Subcutaneous abdominal adipose tissue (tissue), 5 donors: ENCODE data around the gene MTCL1.

Experiments
- H3K27ac ChIP-seq: one replicate; pipeline ENCODE4 v1.7.0; 2013; ENCODE audit warnings: low read depth, mild to moderate bottlenecking, inconsistent platforms, low read length, moderate library complexity
- H3K27me3 ChIP-seq, 5 donors: one replicate each; pipeline ENCODE4 v1.7.0; 2013; ENCODE audit warnings: low read length in 5 of 5, inconsistent platforms in 1 of 5; ENCODE audit not compliant: control insufficient read depth in 5 of 5, insufficient read depth in 4 of 5
- H3K36me3 ChIP-seq, 5 donors: one replicate each; pipeline ENCODE4 v1.7.0; 2013; ENCODE audit warnings: low read length in 5 of 5; ENCODE audit not compliant: control insufficient read depth in 5 of 5, insufficient read depth in 5 of 5
- H3K4me1 ChIP-seq, 5 donors: one replicate each; pipeline ENCODE4 v1.7.0; 2013; ENCODE audit warnings: low read length in 5 of 5, mild to moderate bottlenecking in 3 of 5, moderate library complexity in 1 of 5; ENCODE audit not compliant: control insufficient read depth in 5 of 5, insufficient read depth in 5 of 5
- H3K4me3 ChIP-seq, 5 donors: one replicate each; pipeline ENCODE4 v1.7.0; 2013; ENCODE audit warnings: low read length in 5 of 5, low read depth in 1 of 5
- H3K9ac ChIP-seq, 5 donors: one replicate each; pipeline ENCODE4 v1.7.0; 2013; ENCODE audit warnings: low read length in 5 of 5, mild to moderate bottlenecking in 4 of 5, moderate library complexity in 3 of 5
- H3K9me3 ChIP-seq, 5 donors: one replicate each; pipeline ENCODE4 v1.7.0; 2013; ENCODE audit warnings: low read length in 5 of 5; ENCODE audit not compliant: control insufficient read depth in 5 of 5
- donor health status: healthy.
- donor health status: healthy.
- donor health status: healthy.
- donor health status: healthy.
- donor health status: healthy.

MTCL1 gene

DNA sequence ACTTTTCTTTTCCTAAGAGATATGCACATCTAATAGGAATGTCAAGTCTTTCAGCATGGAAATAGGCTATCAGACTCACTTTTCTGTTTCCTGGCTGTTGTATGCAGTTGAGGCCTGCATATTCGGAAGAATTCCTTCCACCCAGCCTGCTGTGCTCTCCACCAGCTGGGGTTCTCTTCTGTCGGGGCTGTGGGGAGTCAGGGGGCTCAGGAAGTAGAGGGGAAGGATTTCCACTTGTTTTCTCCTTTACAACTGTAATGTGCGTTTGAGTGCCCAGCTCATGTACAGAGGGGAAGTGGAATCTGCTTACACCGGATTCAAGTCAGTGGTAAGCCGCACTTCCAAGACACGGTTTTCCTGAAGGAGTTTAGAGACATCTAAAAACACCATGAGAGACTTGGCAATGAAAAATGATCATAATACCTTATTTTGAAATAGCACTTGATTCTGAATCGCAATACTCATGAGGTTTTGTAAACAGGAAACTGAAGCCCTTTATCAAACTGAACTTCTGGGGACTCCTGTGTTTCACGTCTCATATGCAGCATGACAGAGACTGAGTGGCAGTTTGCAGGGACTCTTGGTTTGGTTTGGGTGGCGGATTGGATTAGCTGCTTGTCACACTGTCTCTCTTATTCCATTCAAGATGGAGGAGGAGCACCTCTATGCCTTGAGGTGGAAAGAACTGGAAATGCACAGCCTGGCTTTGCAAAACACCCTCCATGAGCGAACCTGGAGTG lies 90.4 kb downstream of the MTCL1 start:
- H3K27ac ChIP-seq, result no peak overlapping the region

DNA sequence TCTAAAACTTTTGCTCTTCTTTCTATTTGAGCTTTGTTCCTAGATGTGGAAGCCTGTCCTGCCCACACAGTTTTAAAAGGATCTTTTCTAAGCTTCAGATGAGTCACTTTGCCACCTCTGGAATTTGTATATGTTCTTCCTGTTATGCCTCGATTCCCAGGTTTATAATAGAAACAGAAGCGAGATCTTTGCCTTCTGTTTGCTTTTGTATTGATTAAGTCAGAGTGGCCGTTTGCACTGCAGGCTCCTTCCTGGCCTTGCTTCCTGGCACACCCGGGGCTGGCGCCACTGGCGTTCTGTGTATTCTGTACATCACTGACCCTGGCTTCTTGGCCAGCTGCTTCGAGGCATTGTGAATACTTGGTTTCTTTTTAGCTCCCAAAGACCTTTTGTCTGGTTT lies 91.8 kb downstream of the MTCL1 start:
- H3K9ac ChIP-seq, result no peak overlapping the region
- no peak overlapping the region for H3K27ac ChIP-seq
- H3K4me3 ChIP-seq, result no peak overlapping the region
- no peaks in the 10 kb centered on the region for H3K9me3 ChIP-seq
- peaks cover 0 to 3% (median 0%) of the 10 kb centered on the region in 5 donors for H3K27me3 ChIP-seq
- H3K36me3 ChIP-seq, result no peaks in the 10 kb centered on the region
- H3K4me1 ChIP-seq, result peaks cover 0 to 4% (median 0%) of the 10 kb centered on the region in 5 donors

More for the DNA sequence above, 90.4 kb downstream of the MTCL1 start:
- Histone ChIP-seq H3K27me3 (peaks cover 0 to 3% (median 0%) of the 10 kb centered on the region in 5 donors), H3K4me3 (no peak overlapping the region), H3K9me3 (no peaks in the 10 kb centered on the region), H3K36me3 (no peaks in the 10 kb centered on the region), H3K9ac (no peak overlapping the region), H3K4me1 (peaks cover 0 to 4% (median 0%) of the 10 kb centered on the region in 5 donors)

DNA sequence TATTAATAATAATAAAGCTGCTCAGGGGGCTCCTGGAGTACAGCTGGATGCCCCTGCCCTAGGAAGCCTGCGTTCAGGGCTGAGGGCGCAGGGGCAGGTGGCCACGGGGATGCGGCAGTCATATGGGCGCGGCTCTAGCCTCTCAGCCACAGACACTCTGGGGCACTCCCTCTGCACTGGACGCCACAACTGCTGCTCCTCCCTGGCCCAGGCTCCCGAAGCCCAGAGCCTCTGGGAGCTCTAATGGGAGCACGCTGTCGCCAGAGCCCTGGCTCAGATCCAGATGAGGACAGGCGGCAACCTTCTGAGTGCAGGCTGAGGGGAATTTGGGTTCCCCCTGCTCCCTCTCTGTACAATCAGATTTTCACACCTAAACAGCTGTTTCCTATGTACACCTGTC lies 93.6 kb downstream of the MTCL1 start:
- H3K4me1 ChIP-seq, result peaks cover 0 to 4% (median 0%) of the 10 kb centered on the region in 5 donors
- no peak overlapping the region for H3K27ac ChIP-seq
- no peak overlapping the region for H3K9ac ChIP-seq

DNA sequence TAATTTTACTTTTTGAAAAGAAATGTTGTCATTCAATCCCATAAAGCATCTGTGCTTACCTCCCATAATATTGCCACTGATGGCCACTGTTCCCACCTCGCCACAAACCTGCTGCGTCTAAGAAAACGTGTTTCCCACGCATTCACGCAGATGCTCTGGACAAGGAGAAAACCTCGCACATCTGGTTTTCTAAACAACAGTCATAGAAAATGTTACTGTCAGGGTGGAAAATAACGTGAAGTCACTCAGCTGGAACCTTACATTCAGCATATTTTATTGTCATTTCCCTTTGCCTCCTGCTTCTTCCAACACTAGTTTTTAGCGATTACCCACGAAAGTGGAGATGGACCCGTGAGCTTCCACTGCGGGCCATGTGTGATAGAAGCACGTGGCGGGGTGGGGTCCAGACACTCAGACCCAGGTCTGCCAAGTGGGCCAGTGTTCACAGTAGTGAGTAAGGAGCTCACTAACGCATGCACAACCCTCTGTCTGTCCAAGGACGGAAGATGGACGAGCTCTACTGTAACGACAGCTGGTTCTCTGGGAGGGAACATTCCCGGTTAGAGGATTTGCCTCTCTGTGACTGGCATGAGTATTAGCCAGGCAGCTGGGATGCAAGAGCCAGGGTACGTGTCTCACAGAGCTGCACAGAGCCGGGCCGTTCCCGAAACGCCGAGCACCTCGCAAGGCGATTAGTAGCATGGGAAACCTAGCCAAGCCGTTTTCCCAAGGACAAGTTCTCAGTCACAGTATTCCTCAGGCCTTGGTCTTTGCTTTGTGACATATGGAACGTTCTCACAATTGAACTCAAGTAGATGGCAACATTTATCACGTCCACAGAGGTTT lies 94.5 kb downstream of the MTCL1 start:
- Histone ChIP-seq H3K9ac (no peak overlapping the region), H3K4me1 (peaks cover 0 to 4% (median 0%) of the 10 kb centered on the region in 5 donors), H3K27ac (no peak overlapping the region), H3K9me3 (no peaks in the 10 kb centered on the region), H3K36me3 (no peaks in the 10 kb centered on the region), H3K27me3 (peaks cover 0 to 3% (median 0%) of the 10 kb centered on the region in 5 donors), H3K4me3 (no peak overlapping the region)

More for the DNA sequence above, 93.6 kb downstream of the MTCL1 start:
- peaks cover 0 to 3% (median 0%) of the 10 kb centered on the region in 5 donors for H3K27me3 ChIP-seq
- no peak overlapping the region for H3K4me3 ChIP-seq
- no peaks in the 10 kb centered on the region for H3K9me3 ChIP-seq
- H3K36me3 ChIP-seq, result no peaks in the 10 kb centered on the region

- H3K4me1 ChIP-seq, result peaks cover 0 to 4% (median 0%) of the 10 kb centered on the region in 5 donors
- no peaks in the 10 kb centered on the region for H3K36me3 ChIP-seq
- peaks cover 0 to 3% (median 0%) of the 10 kb centered on the region in 5 donors for H3K27me3 ChIP-seq
- no peak overlapping the region for H3K4me3 ChIP-seq
- no peaks in the 10 kb centered on the region for H3K9me3 ChIP-seq
- H3K9ac ChIP-seq, result no peak overlapping the region
- no peak overlapping the region for H3K27ac ChIP-seq
Observed at GRCh38 chr18:8800445-8800844, 95.1 kb downstream of the MTCL1 start.

DNA sequence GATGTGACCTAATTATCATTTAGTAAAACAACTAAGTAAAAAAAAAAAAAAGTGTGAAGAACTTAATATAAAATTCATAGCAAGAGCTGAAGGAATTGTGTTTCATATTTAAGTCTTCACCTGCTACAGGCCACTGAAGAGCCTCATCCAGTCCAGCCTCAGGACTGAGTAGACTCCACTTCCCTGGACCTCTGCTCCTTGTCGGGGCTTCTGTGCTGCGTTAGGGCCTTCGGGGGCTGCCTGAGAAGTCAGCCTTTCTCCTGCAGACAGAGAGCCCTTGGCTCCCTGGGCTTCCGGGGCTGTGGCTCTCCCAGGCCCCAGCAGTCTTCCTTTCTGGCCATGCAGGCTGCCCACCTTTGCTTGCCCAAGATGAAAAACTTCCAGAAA lies 95.5 kb downstream of the MTCL1 start:
- peaks cover 0 to 4% (median 0%) of the 10 kb centered on the region in 5 donors for H3K4me1 ChIP-seq
- H3K36me3 ChIP-seq, result no peaks in the 10 kb centered on the region
- H3K9me3 ChIP-seq, result no peaks in the 10 kb centered on the region
- H3K27ac ChIP-seq, result no peak overlapping the region
- no peak overlapping the region for H3K4me3 ChIP-seq
- H3K27me3 ChIP-seq, result peaks cover 0 to 3% (median 0%) of the 10 kb centered on the region in 5 donors
- H3K9ac ChIP-seq, result no peak overlapping the region

- peaks cover 0 to 3% (median 0%) of the 10 kb centered on the region in 5 donors for H3K27me3 ChIP-seq
- H3K27ac ChIP-seq, result no peak overlapping the region
- no peak overlapping the region for H3K9ac ChIP-seq
- H3K4me1 ChIP-seq, result peaks cover 0 to 4% (median 0%) of the 10 kb centered on the region in 5 donors
- no peak overlapping the region for H3K4me3 ChIP-seq
- H3K36me3 ChIP-seq, result no peaks in the 10 kb centered on the region
- H3K9me3 ChIP-seq, result no peaks in the 10 kb centered on the region
Observed at GRCh38 chr18:8801263-8801901, 96.0 kb downstream of the MTCL1 start.

- no peak overlapping the region for H3K9ac ChIP-seq
Observed at GRCh38 chr18:8802017-8802672, 96.8 kb downstream of the MTCL1 start.

GRCh38 chr18:8803063-8803795 lies 97.9 kb downstream of the MTCL1 start:
- no peak overlapping the region for H3K9ac ChIP-seq
- H3K9me3 ChIP-seq, result no peaks in the 10 kb centered on the region
- peaks cover 0 to 4% (median 0%) of the 10 kb centered on the region in 5 donors for H3K4me1 ChIP-seq
- H3K27ac ChIP-seq, result no peak overlapping the region
- no peaks in the 10 kb centered on the region for H3K27me3 ChIP-seq
- H3K4me3 ChIP-seq, result no peak overlapping the region
- H3K36me3 ChIP-seq, result no peaks in the 10 kb centered on the region

More at GRCh38 chr18:8802017-8802672, 96.8 kb downstream of the MTCL1 start:
- H3K9me3 ChIP-seq, result no peaks in the 10 kb centered on the region
- no peak overlapping the region for H3K27ac ChIP-seq
- H3K4me1 ChIP-seq, result peaks cover 0 to 4% (median 0%) of the 10 kb centered on the region in 5 donors
- H3K27me3 ChIP-seq, result peaks cover 0 to 3% (median 0%) of the 10 kb centered on the region in 5 donors
- H3K4me3 ChIP-seq, result no peak overlapping the region
- no peaks in the 10 kb centered on the region for H3K36me3 ChIP-seq
